GM18517 (cell line): ENCODE measurements around the gene TET2.
"Not testable (repeated sequence)": the region's sequence is repeated elsewhere in the genome, so short reads cannot be mapped to it uniquely, and the experiment has no call there.

Experiments used
- ATAC-seq: cut with Tn5 transposase; IDR thresholded peaks from one replicate; pipeline ENCODE4 v1.9.1; 2021; ENCODE audit warnings: mild to moderate bottlenecking, moderate library complexity; ENCODE audit not compliant: unreplicated experiment

TET2 gene

DNA sequence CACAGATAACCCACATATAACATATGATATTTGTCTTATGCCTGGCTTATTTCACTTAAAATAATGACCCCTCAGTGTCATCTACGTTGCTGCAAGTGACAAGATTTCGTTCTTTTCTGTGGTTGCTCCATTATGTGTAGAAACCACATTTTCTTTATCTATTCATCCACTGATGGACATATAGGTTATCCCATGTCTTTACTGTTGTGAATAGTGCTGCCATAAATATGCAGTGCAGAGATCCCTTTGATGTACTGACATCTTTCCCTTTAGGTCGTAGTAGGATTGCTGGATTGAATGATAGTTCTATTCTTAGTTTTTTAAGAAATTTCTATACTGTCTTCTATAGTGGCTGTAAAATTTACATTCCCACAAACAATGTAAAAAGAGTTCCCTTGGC is 135.8 kb downstream of the TET2 start:
- no peak for ATAC-seq

DNA sequence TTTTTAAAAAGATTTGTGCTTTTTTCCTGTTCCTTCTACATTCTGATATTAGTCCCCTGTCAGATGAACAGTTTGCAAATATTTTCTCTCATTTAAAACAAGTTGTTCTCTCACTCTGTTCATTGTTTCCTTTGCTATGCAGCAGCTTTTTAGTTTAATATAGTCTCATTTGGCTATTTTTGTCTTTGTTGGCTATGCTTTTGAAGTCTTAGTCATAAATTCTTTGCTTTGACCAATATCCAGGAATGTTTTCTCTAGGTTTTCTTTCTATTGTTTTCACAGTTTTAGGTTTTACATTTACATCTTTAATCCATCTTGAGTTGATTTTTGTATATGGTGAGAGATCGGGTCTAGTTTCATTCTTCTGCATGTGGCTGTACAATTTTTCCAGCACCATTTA is 136.8 kb downstream of the TET2 start:
- no peak for ATAC-seq

DNA sequence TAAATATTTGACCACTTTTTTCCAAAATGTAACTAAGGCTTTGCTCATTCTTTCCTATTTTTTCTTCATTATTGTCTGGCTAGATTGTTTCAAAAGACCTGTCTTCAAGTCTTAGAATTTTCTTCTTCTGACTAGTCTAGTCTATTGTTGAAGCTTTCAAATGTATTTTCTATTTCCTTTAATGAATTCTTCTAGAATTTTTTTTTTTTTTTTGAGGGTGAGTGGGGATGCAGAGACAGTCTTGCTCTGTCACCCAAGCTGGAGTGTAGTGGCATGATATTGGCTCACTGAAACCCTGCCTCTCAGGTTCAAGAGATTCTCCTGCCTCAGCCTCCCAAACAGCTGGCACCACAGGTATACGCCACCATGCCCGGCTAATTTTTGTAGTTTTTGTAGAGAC is 141.4 kb downstream of the TET2 start:
- no peak for ATAC-seq

DNA sequence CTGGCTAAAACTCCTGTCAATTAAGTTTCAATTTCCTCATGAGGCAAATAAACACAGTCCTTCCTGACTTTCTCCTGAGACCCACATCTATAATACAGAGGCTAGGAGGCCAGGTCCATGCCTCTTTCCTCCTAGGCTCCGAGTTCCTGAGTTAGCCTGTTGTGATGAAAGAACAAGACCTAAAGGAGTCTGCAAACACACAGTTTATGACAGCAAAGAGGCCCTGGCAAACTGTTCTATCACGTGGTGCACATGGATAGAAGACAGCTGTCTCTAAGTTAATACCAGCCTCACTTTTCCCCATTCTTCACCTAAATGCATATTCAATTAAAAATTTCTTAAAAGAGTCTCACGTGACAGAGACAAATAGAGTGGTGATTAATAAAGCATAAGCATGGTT is 145.2 kb downstream of the TET2 start:
- no peak for ATAC-seq

DNA sequence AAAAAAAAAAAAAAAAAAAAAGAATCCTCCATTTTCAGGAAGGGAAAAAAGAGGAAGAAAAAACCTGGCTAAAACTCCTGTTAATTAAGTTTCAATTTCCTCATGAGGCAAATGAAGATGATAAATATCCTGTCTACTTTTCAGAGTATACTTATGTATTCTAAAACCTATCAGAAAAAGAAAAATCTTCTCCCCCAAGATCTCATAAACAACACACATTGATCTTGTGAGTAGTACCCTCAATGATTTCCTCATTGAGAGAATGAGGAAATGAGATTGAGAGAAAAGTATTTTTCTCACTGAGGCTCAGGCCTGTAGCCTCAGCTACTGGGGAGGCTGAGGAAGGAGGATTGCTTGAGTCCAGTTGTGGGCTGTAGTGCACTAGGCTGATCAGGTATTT is 146.7 kb downstream of the TET2 start:
- ATAC-seq = no peak

DNA sequence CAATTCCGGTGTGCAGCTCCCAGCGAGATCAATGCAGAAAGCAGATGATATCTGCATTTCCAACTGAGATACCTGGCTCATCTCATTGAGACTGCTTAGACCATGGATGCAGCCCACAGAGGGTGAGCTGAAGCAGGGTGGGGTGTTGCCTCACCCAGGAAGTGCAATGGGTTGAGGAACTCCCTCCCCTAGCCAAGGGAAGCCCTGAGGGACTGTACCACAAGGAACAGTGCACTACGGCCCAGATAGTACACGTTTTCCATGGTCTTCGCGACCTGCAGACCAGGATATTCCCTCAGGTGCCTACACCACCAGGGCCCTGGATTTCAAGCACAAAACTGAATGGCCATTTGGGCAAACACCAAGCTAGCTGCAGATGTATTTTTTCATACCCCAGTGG is 150.0 kb downstream of the TET2 start:
- ATAC-seq = no peak

DNA sequence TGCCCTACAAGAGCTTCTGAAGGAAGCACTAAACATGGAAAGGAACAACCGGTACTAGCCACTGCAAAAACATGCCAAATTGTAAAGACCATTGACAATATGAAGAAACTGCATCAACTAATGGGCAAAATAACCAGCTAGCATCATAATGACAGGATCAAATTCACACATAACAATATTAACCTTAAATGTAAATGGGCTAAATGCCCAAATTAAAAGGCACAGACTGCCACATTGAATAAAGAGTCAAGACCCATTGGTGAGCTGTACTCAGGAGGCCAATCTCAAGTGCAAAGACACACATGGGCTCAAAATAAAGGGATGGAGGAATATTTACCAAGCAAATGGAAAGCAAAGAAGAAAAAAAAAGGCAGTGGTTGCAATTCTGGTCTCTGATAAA is 152.4 kb downstream of the TET2 start:
- ATAC-seq = not testable (repeated sequence)

DNA sequence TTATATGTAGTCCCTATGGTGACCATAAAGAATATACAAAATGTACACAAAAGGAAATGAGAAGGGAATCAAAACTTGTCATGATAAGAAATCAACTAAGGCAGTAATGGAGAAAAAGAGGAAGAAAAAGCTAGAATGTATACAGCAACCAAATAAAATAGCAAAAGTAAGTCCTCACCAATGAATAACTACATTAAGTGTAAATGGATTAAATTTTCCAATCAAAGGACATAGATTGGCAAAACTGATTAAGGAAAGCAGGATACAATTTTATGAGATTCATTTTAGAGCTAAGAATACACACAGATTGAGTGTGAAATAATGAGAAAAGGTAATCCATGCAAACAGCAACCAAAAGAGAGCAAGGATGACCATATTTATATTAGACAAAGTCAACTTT is 157.4 kb downstream of the TET2 start:
- ATAC-seq = no peak

DNA sequence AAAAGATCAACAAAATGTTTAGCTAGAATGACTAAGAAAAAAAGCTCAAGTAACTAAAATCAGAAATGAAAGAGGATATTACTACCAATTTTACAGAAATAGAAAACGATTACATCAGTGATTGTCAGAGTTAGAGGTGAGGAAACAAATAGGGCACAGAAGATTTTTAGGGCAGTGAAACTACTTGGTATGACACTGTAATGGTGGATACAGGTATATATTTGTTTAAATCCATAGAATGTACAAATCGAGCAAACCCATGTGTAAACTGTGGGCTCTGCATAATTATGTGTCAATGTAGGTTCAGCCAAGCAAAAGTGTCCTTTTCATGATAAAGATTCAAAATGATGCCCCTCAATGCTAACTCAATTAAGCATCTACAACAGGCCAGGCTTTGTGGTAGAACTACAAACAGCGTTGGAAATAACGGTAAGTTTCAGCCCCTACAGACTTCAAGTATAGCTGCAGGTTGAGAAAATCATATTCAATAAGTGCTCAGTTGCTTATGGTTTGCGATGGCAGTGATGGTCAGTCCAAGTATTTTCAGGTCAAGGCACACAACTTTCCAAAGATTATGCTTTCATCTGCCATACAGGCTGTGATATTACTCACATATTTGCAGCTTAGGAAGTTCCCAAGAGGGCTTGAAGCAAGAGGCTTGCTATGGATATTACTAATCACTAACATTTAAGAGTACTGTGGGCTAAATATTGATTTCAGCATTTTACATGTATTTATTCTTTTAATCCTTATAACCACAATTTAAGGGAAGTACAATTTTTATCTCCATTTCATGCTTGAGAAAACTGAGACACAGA is 158.6 kb downstream of the TET2 start:
- ATAC-seq = peak; percentile 67

DNA sequence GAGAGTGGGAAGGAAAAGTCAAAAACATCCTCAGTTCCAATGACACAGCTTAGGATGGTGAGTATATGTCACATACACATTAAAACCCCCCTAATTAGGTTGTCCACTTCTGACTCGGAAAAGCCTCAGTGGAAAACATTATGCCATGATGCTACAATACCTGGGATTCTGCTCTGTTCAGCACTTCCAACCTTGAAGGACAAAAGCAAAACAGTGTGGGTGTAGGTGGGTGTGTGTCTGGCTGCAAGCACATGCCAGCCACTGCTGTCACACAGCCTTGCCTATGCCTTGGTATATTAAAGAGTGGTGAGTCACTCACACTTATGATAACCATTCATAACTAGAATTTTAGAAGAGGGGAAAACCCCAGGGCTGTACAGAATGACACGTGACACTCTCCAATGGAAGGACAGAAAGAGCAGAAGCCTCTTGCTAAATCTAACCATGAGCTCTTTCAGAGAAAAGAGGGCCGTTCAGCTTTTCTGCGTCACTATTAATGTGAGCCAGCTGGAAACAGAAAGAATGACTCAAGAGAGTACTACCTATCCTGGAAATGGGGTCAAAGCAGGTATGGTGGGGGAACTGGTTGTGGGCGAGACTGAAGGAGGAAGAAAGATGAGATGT is 159.6 kb downstream of the TET2 start:
- peak; percentile 91 for ATAC-seq

DNA sequence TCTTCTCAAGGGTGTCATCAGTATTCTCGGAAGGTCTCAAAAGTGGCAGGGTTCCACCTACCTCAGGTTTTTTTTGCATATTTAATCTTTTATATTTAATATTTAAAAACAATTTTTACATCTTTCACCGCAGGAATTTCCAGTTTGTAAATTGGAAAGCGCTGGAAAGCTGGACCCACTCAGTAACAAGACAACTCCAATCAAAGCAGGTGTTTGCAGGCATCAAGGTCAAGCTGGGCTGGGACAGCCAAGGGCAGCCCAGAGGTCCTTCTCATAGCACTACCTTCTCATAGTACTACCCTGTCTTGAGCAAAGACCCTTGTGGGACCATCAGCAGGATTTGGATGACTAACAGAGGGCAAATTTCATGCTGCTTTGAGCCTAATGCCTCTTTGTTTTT is 160.1 kb downstream of the TET2 start:
- no peak for ATAC-seq

DNA sequence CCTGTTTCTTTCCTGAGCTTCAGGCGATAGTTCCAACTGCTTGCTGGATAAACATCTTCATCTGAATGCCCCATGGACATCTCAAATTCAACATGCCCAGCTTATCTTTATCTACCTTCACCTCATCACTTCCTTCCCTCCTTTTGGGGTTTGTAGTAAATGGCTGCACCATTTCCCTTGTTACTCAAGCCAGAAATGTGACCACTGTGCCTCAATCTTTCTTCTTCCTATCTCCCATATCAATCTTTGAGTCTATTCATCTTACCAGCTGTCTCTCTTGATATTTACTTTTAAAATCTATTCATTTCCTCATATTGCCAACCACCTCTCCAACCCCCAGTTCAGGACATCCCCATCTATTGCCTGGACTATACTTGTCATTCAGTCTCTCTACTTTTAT is 171.8 kb downstream of the TET2 start:
- no peak for ATAC-seq

DNA sequence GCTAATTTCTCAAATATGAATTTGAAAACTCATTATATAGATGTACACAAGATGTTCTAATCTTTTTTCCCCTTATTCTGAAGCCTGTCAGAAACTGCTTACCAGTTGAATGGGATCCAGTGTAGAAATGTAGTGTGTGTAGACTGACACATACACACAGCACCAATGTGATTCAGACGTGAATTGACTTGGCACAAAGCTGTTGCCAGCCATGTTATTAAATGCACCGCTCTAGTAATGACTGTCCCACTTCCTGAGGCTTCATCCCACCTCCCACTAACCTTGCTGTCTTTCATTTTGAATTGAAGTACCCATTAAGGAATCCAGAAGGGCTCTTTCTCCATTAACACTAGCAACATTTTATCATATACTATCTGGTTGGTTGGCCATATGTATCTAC is 180.5 kb downstream of the TET2 start:
- ATAC-seq = no peak

DNA sequence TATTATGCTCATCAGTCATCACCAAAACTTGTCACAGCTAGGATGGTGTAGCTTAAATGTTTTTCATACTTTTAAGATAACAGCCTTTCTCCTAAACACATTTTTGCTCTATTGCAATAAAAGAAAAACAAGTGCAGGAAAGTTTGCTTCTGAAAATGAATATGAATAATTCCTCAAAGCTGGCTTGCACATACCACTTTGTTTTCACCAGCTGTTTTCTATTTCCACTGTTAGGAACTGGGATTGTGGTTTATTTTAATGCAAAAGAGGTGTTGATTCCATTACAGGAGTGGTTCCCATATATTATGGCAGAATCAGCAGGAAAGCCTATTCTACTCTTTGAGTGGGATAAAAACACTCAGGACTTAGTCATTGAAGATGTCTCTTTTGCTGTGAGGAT is 181.3 kb downstream of the TET2 start:
- ATAC-seq = no peak

DNA sequence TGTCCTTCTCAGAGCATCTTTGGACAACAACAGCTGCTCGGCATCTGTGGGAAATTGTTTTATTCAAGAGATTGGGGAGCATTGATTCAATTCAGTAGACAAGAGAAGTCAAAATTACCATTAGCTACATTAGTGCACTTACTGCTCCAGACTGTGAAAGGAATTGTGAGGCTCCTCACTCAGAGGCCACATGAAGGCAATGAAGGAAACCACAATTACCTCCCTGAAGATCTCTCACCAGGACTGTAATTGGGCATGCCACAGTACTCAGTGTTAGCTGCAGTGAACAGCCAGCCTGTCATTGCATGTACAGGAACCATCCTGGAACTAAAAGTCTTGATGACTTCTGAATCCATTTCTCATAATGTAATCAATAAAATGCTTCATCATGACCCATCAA is 182.4 kb downstream of the TET2 start:
- ATAC-seq = no peak
